OCI-LY1 (cell line): ENCODE data around the gene FBN1.

Source experiments
- CTCF ChIP-seq: fragments of 200-600 bp; sonication (generic), shearing (Covaris generic); IDR thresholded peaks from 2 replicates; pipeline ENCODE4 v1.5.1; 2017; ENCODE audit warnings: mild to moderate bottlenecking, antibody characterized with exemption, low read length, moderate library complexity, mixed read lengths
- EZH2 ChIP-seq: fragments of 200-600 bp; sonication (generic), shearing (Covaris generic); IDR thresholded peaks from 2 replicates; pipeline ENCODE4 v1.8.0; 2017; ENCODE audit warnings: borderline replicate concordance, mixed run types, mild to moderate bottlenecking, antibody characterized with exemption, low read length, moderate library complexity, mixed read lengths

GRCh38 chr15:48396020-48396419 is 249.5 kb downstream of the FBN1 start:
- TF ChIP-seq CTCF (no peak), EZH2 (no peak)
